GM20000 (cell line): ENCODE measurements around the gene NR1I2.

Source experiments
- DNase-seq: peaks from one replicate; pipeline ENCODE4 v3.0.0; 2012; ENCODE audit warnings: low spot score
- CTCF ChIP-seq: IDR thresholded peaks from 2 replicates; pipeline ENCODE4 v1.5.1; 2012; ENCODE audit warnings: mild to moderate bottlenecking, control low read depth; ENCODE audit errors: extremely low read depth, missing control alignments

Gene NR1I2

GRCh38 chr3:119794401-119794800 is 12.5 kb downstream of the NR1I2 start:
- DNase-seq: no peak
- TF ChIP-seq CTCF: no peak

DNA sequence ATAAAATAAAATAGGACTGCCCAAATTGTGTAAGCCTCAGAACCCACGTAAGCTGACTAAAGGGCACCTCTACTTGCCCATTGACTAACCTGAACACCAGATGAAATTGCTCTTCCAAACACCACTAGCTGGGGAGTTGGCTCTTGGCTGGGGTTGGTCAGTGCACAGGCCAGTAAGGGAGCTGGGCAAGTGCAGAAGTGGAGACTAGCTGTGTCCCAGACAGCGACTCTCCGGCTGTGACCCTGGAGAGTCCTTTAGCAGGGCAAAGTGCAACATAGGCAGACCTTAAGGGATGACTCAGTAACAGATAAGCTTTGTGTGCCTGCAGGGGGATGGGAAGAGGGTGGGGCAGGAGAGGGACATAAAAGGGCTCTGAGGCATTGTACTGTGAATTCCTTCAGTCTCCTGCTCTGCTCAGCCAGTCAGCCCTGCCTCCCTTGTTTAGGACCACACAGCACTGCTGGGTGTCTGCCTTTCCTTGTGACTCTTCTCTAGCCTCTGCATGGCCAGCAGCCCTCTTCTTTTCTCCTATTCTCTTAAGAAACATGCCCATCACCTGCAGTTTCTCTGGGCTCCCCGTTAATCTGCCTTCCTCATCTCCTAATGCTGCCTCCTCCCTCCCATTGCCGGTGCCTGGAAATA is 13.2 kb downstream of the NR1I2 start:
- TF ChIP-seq CTCF: no peak
- no peak for DNase-seq

DNA sequence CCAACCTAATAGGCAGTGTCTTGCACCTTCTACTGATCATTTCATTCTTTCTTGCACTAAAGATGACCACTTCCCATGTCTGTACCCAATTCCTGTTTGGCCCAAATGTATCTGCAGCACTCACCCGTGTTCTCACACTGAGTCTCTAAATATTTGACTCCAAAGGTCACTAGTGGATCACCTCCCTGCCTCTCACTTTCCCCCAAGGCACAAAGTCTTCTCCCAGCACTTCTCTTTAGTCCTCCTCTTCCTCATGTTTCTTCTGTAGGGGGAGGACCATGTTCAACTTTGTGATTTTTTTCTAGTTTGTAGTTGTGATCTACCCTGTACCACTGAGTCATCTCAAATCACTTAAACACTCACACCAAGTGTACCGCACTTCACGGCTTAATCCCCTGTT is 13.9 kb downstream of the NR1I2 start:
- no peak for DNase-seq
- TF ChIP-seq CTCF: no peak

DNA sequence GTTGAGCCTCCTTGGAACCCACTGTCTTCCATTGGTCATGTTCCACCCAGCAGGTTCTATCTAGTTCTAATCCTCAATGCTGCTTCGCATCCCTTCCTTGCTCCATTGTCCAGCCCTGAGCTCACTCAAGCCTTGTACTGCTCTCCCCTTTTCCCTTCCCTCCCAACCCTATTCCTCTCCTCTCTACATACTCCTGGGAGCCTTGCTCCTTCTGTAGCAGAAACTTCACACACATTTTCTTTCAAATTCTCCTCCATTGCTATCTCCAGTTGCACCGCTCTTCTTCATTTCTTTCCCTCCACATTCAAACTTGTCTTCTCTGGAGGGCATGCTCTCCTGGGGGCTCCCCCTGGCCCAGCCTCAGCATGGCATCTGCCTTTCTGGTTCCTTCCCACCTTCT is 14.5 kb downstream of the NR1I2 start:
- DNase-seq: no peak
- TF ChIP-seq CTCF: no peak

DNA sequence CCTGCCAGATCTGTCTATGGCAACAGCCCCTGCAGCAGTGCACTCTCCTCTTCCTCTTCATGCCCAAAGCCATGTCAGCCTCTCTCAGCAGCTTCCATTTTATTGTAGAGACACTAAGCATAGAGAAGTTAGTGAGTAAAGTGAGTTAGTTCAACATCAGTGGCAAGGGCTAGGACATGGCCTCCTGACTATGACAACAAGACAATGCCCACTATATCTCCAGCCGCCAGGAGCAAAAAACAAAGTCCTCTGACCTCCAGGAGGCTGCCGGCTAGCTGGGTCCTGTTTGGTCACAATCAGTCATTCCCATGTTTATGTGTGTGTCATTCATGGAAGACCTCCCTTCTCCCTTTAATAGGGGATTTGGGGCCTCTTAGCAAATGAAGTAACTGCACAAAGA is 14.9 kb downstream of the NR1I2 start:
- TF ChIP-seq CTCF: no peak

GRCh38 chr3:119800844-119801243 is 18.9 kb downstream of the NR1I2 start:
- TF ChIP-seq CTCF: no peak
- DNase-seq: no peak

More for the DNA sequence above, 14.9 kb downstream of the NR1I2 start:
- no peak for DNase-seq

GRCh38 chr3:119808244-119808643 is 26.3 kb downstream of the NR1I2 start:
- no peak for TF ChIP-seq CTCF
- DNase-seq: no peak
